Activated CD4-positive, alpha-beta T cell treated with anti-CD3 and anti-CD28 coated beads, Interleukin-2, amount 10 ng/mL, durations not matched to agents 24 days and 14 days (primary cell): ENCODE measurements around the gene OR2L3. TPM values are rescaled to one million over a fixed set of nuclear protein-coding genes. Genes with fewer than 3 reads are reported as not detected.
"Not testable (repeated sequence)": the region's sequence is repeated elsewhere in the genome, so short reads cannot be mapped to it uniquely, and the experiment has no call there.

ENCODE experiments used
- DNase-seq: peaks from one replicate; pipeline ENCODE4 v3.0.0; 2022
- H3K27ac Mint-ChIP-seq: one replicate; pipeline ENCODE4 v1.8.0; 2022; ENCODE audit warnings: mild to moderate bottlenecking, mixed read lengths
- H3K27me3 Mint-ChIP-seq: one replicate; pipeline ENCODE4 v1.8.0; 2022; ENCODE audit warnings: mixed read lengths
- H3K36me3 Mint-ChIP-seq: one replicate; pipeline ENCODE4 v1.8.0; 2022; ENCODE audit warnings: low read depth, mild to moderate bottlenecking, mixed read lengths
- H3K4me1 Mint-ChIP-seq: one replicate; pipeline ENCODE4 v1.8.0; 2021; ENCODE audit warnings: mixed read lengths
- H3K4me3 Mint-ChIP-seq: one replicate; pipeline ENCODE4 v1.8.0; 2022; ENCODE audit warnings: mild to moderate bottlenecking, moderate library complexity, mixed read lengths
- H3K9me3 Mint-ChIP-seq: one replicate; pipeline ENCODE4 v1.8.0; 2021; ENCODE audit warnings: mixed read lengths
- intact Hi-C: fragments of 100-400 bp; cut with micrococcal nuclease; formaldehyde crosslinking; loops from one replicate; pipeline ENCODE4 v1.15.1; 2023
- total RNA-seq: library from RNA; stranded (reverse); gene quantifications from 2 replicates; pipeline ENCODE4 v1.2.3, GENCODE V29; 2022

The OR2L3 gene, protein sequence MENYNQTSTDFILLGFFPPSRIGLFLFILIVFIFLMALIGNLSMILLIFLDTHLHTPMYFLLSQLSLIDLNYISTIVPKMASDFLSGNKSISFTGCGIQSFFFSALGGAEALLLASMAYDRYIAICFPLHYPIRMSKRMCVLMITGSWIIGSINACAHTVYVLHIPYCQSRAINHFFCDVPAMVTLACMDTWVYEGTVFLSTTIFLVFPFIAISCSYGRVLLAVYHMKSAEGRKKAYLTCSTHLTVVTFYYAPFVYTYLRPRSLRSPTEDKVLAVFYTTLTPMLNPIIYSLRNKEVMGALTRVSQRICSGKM
- not detected in 2 replicates for total RNA-seq

DNA sequence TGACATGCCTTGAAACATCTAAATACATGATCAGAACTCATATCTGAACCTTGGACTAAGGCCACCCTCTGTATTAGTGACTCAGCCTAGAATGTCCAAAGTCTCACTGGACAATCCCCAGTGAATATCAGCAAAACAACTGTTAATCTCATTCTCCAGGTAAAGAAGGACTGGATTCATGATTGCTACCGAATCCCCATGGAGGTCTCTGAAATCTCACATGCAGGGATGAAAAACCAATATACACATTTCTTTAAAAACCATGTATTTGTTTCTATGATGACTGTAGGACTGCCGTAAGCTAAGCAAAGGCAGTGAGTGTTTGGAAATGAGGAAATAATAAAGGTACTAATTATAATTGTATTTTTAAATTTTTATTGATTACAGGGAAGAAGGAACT, at the start of gene OR2L3:
TSS of gene OR2L3 (plus strand) at position 301 of the 400 bp plus-strand sequence. CDS start 13,846 bp downstream, outside the sequence.
- Mint-ChIP-seq H3K9me3 (peaks cover 9% of the 10 kb centered on the region), H3K4me3 (no peak within 1 kb of the TSS), H3K36me3 (no peaks in the 10 kb centered on the region), H3K27ac (no peak within 1 kb of the TSS), H3K4me1 (no peaks in the 10 kb centered on the region), H3K27me3 (no peaks in the 10 kb centered on the region)
- DNase-seq, result no peak
- intact Hi-C loops, result no loop called here

DNA sequence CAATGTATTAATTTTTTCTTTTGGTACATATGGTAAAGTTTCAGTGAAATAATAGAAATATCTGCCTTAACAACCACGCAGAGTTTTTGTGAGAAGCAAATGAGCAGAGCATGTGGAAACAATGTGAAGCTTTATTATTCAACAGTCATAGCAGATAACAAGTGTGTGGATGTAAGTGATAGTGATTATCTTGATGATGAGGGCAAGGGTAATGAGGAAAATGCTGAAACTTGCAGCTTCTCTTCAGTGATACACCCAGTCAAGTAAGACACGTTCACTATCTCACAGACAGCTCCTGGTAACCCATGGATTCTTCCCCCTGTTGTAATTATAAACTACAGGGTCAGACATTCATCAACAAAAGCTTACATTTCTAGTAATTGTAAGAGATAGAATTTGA, 47.8 kb upstream of the OR2L3 start:
- H3K4me3 Mint-ChIP-seq, result no peak overlapping the region
- no peaks in the 10 kb centered on the region for H3K27me3 Mint-ChIP-seq
- no peaks in the 10 kb centered on the region for H3K9me3 Mint-ChIP-seq
- H3K27ac Mint-ChIP-seq, result no peak overlapping the region
- intact Hi-C loops, result no loop called here
- no peaks in the 10 kb centered on the region for H3K36me3 Mint-ChIP-seq
- no peaks in the 10 kb centered on the region for H3K4me1 Mint-ChIP-seq
- no peak for DNase-seq

DNA sequence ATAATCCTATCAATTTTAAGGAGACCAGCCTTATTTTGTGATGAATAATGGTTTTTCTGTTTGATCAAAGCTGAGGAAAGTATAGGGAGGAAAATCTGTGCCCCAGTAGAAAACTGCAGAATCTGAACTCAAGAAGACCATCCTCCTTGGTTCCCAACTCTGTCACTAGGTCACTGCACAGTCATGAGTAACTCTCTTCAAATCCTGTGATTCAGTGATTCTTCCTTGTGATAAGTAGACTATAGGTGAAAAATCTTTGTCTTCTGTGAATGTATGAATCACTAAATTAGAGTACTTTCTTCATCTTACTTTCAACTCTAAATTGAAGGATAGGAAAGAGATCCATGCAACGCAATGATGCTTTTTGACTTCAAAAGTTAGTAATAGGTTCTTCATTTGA, 46.5 kb upstream of the OR2L3 start:
- no peak overlapping the region for H3K4me3 Mint-ChIP-seq
- H3K9me3 Mint-ChIP-seq, result no peaks in the 10 kb centered on the region
- no peak for DNase-seq
- intact Hi-C loops, result no loop called here
- no peaks in the 10 kb centered on the region for H3K4me1 Mint-ChIP-seq
- H3K36me3 Mint-ChIP-seq, result no peaks in the 10 kb centered on the region
- H3K27me3 Mint-ChIP-seq, result no peaks in the 10 kb centered on the region
- H3K27ac Mint-ChIP-seq, result no peak overlapping the region

DNA sequence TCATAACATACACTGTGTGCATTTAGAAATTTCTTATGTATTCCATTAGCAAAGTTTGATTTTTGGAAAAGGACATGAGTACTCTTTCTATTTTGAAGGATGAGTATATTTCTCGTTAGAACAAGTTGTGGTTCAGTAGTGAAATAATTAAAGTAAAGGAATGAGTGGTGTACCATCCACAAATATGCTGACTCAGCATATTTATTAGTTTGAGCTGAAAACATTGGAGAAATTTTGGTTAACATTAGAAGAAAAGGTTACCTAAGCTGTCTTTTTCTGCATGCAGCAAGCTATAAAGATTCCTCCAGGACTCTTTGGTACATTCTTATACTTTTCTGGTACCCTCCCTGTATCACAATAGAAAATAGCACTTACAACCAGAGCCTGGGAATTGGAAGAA, 38.9 kb upstream of the OR2L3 start:
- no peak overlapping the region for H3K27ac Mint-ChIP-seq
- H3K27me3 Mint-ChIP-seq, result no peaks in the 10 kb centered on the region
- intact Hi-C loops, result no loop called here
- DNase-seq, result no peak
- H3K4me1 Mint-ChIP-seq, result no peaks in the 10 kb centered on the region
- H3K4me3 Mint-ChIP-seq, result no peak overlapping the region
- no peaks in the 10 kb centered on the region for H3K36me3 Mint-ChIP-seq
- H3K9me3 Mint-ChIP-seq, result peaks cover 26% of the 10 kb centered on the region

DNA sequence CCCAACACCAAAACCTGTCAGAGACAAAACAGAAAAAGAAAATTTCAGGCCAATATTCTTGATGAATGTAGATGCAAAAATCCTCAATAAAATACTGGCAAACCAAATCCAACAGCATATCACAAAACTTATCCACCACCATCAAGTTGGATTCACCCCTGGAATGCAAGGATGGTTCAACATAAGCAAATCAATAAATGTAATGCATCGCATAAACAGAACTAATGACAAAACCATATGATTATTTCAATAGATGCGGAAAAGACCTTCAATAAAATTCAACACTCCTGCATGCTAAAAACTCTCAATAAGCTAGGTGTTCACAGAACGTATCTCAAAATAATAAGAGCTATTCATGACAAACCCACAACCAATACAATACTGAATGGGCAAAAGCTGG, 37.0 kb upstream of the OR2L3 start:
- no peaks in the 10 kb centered on the region for H3K4me1 Mint-ChIP-seq
- no peak overlapping the region for H3K27ac Mint-ChIP-seq
- no peak overlapping the region for H3K4me3 Mint-ChIP-seq
- peaks cover 26% of the 10 kb centered on the region for H3K9me3 Mint-ChIP-seq
- H3K36me3 Mint-ChIP-seq, result no peaks in the 10 kb centered on the region
- intact Hi-C loops, result no loop called here
- H3K27me3 Mint-ChIP-seq, result no peaks in the 10 kb centered on the region
- DNase-seq, result no peak

DNA sequence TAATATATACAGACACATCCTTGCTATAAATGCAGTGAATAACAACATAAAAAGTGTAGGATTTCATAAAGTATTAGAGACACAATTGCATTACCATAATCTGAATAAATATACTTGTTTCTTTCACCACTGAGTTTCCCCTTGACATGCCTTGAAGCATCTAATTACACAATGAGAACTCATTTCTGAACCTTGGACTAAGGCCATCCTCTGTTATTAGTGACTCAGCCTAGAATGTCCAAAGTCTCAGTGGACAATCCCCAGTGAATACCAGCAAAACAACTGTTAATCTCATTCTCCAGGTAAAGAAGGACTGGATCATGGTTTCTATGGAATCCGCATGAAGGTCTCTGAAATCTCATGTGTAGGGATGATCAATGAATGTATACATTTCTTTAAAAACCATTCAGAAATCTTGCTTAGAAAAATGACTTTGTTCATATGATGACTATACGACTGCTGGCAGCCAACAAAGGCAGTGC, 33.4 kb upstream of the OR2L3 start, which contains the start of gene OR2L5:
TSS of gene OR2L5 (plus strand) at position 432 of the 482 bp plus-strand sequence. CDS start 8,288 bp downstream, outside the sequence.
- no peak within 1 kb of the TSS for H3K4me3 Mint-ChIP-seq
- no peaks in the 10 kb centered on the region for H3K4me1 Mint-ChIP-seq
- H3K36me3 Mint-ChIP-seq, result no peaks in the 10 kb centered on the region
- H3K27ac Mint-ChIP-seq, result no peak within 1 kb of the TSS
- intact Hi-C loops, result no loop called here
- DNase-seq, result no peak
- no peaks in the 10 kb centered on the region for H3K27me3 Mint-ChIP-seq
- peaks cover 26% of the 10 kb centered on the region for H3K9me3 Mint-ChIP-seq

DNA sequence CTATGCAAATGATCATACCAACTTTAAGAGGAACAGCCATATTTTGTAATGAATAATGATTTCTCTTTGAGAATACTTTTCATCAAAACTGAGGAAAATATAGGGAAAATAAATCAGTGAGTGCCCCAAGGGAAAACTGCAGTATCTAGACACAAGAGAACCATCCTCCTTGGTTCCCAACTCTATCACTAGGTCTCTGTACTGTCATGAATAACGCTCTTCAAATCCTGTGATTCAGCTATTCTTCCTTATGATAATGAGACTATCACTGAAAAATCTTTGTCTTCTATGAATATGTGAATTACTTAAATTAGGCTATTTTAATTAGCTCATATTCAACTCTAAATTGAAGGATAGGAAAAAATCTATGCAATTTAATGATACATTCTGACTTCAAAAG, 30.8 kb upstream of the OR2L3 start:
- intact Hi-C loops, result no loop called here
- no peak for DNase-seq
- Mint-ChIP-seq H3K36me3 (no peaks in the 10 kb centered on the region), H3K9me3 (peaks cover 6% of the 10 kb centered on the region), H3K27me3 (no peaks in the 10 kb centered on the region), H3K4me3 (no peak overlapping the region), H3K4me1 (no peaks in the 10 kb centered on the region), H3K27ac (no peak overlapping the region)

DNA sequence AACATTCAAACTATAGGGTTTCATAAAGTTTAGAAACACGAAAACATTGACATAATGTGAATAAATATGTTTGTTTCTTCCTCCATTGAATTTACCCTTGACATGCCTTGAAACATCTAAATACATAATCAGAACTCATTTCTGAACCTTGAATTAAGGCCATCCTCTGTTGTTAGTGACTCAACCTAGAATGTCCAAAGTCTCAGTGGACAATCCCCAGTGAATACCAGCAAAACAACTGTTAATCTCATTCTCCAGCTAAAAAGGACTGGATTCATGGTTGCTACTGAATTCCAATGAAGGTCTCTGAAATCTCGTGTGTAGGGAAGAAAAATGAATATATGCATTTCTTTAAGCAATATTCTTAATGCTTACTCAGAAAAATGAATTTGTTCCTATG, 16.9 kb upstream of the OR2L3 start, which contains the start of gene OR2L2:
TSS of gene OR2L2 (plus strand) at position 301 of the 400 bp plus-strand sequence. CDS start 8,198 bp downstream, outside the sequence.
- Mint-ChIP-seq H3K27ac (no peak within 1 kb of the TSS), H3K36me3 (no peaks in the 10 kb centered on the region), H3K27me3 (no peaks in the 10 kb centered on the region), H3K9me3 (peaks cover 12% of the 10 kb centered on the region), H3K4me3 (no peak within 1 kb of the TSS), H3K4me1 (no peaks in the 10 kb centered on the region)
- intact Hi-C loops, result no loop called here
- no peak for DNase-seq

DNA sequence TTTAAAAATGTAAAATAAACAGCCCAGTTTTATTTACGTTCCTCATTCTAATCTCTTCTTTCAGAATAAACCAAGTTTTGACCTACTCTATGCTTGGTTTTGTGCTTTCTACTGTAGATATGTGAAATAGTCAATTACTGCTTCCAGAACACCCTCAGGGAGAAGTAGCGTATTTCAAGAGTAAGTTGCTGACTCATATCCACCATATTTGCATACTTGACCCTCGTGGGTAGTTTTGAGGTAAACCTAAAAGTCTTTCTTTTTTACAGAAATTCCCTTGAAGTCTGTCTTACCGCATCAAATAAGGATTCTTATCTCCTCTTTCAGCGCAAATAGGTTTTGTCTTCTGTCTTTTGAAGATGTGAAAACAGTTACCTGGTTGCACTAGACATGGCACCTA, 1.4 kb upstream of the OR2L3 start:
- Mint-ChIP-seq H3K36me3 (no peaks in the 10 kb centered on the region), H3K27ac (no peak overlapping the region), H3K27me3 (no peaks in the 10 kb centered on the region)

DNA sequence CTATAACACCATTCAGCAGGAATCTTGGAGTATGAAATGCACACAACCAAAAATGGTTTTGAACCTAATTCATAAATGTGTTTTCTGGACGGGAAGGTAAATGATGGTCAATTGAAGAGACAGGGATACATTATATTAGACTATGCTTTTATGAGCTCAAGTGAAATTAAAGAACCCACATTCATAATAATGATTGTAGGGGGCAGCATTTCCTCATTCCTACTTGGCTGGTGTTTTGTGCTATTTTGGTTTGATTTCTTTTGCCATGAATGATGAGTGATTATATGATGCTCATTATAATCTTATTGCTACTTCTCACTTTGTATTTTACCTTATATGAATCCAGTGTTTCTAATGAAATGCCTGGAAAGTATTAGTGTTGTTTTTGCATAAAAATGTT, 372 bp downstream of the OR2L3 start:
- Mint-ChIP-seq H3K4me3 (no peak overlapping the region), H3K4me1 (no peaks in the 10 kb centered on the region), H3K36me3 (no peaks in the 10 kb centered on the region), H3K27me3 (no peaks in the 10 kb centered on the region), H3K9me3 (peaks cover 9% of the 10 kb centered on the region), H3K27ac (no peak overlapping the region)
- no peak for DNase-seq
- intact Hi-C loops, result no loop called here

More for the DNA sequence above, 1.4 kb upstream of the OR2L3 start:
- H3K4me1 Mint-ChIP-seq, result no peaks in the 10 kb centered on the region
- intact Hi-C loops, result no loop called here
- H3K4me3 Mint-ChIP-seq, result no peak overlapping the region
- peaks cover 9% of the 10 kb centered on the region for H3K9me3 Mint-ChIP-seq
- no peak for DNase-seq

DNA sequence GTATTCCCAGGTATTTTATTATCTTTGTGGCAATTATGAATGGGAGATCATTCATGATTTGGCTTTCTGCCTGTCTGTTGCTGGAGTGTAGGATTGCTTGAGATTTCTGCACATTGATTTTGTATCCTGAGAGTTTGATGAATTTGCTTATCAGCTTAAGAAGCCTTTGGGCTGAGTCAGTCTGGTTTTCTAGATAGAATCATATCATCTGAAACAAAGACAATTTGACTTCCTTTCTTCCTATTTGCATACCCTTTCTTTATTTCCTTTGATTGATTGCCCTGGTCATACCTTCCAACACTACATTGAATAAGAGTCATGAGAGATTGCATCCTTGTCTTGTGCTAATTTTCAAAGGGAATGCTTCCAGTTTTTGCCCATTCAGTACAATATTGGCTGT, 8.0 kb downstream of the OR2L3 start:
- no peak for DNase-seq
- Mint-ChIP-seq H3K4me3 (no peak overlapping the region), H3K27ac (no peak overlapping the region)

DNA sequence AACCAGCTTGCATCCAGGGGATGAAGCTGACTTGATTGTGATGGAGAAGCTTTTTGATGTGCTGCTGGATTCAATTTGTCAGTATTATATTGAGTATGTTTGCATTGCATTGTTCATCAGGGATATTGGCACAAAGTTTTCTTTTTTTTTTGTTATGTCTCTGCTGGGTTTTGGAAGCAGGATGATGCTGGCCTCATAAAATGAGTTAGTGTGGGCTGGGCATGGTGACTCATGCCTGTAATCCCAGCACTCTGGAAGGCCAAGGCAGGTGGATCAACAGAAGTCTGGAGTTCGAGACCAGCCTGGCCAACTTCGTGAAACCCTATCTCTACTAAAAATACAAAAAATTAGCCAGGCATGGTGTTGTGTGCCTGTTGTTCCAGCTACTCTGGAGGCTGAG, 8.6 kb downstream of the OR2L3 start:
- no peak overlapping the region for H3K4me3 Mint-ChIP-seq
- intact Hi-C loops, result no loop called here
- peaks cover 3% of the 10 kb centered on the region for H3K9me3 Mint-ChIP-seq
- no peak for DNase-seq
- no peaks in the 10 kb centered on the region for H3K27me3 Mint-ChIP-seq
- no peak overlapping the region for H3K27ac Mint-ChIP-seq
- H3K4me1 Mint-ChIP-seq, result no peaks in the 10 kb centered on the region
- no peaks in the 10 kb centered on the region for H3K36me3 Mint-ChIP-seq

More for the DNA sequence above, 8.0 kb downstream of the OR2L3 start:
- H3K4me1 Mint-ChIP-seq, result no peaks in the 10 kb centered on the region
- no peaks in the 10 kb centered on the region for H3K36me3 Mint-ChIP-seq
- intact Hi-C loops, result no loop called here
- no peaks in the 10 kb centered on the region for H3K27me3 Mint-ChIP-seq
- peaks cover 3% of the 10 kb centered on the region for H3K9me3 Mint-ChIP-seq

DNA sequence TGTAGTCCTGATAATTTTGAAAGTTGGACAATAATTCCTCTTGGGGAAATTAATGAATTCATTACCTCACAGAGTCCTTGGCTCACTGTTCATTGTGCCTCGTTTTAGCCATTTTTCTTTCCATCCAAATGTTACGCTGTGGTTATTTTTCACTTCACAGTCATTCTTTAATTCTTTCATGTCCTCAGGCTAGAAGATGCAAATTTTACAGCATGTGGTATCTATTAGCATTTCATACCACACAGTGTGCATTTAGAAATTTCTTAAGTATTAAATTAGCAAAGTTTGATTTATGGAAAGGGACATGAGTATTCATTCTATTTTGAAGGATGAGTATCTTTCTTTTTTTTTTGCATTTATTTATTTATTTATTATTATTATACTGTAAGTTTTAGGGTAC, 18.4 kb downstream of the OR2L3 start:
- no peak overlapping the region for H3K4me3 Mint-ChIP-seq
- no peaks in the 10 kb centered on the region for H3K27me3 Mint-ChIP-seq
- H3K4me1 Mint-ChIP-seq, result no peaks in the 10 kb centered on the region
- H3K36me3 Mint-ChIP-seq, result no peaks in the 10 kb centered on the region
- peaks cover 11% of the 10 kb centered on the region for H3K9me3 Mint-ChIP-seq
- intact Hi-C loops, result no loop called here
- H3K27ac Mint-ChIP-seq, result no peak overlapping the region
- no peak for DNase-seq

DNA sequence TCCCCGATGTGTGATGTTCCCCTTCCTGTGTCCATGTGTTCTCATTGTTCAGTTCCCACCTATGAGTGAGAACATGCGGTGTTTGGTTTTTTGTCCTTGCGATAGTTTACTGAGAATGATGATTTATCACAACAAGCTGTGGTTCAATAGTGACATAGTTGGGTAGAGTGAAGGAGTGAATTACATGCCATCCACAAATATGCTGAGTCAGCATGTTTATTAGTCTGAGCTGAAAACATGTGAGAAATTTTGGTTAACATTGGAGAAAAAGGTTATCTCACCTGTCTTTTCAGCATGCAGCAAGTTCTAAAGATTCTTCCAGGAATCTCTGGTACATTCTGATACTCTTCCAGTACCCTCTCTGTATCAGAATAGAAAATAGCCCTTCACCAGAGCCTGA, 19.0 kb downstream of the OR2L3 start:
- Mint-ChIP-seq H3K4me3 (no peak overlapping the region), H3K4me1 (no peaks in the 10 kb centered on the region), H3K9me3 (peaks cover 11% of the 10 kb centered on the region), H3K27me3 (no peaks in the 10 kb centered on the region), H3K27ac (no peak overlapping the region), H3K36me3 (no peaks in the 10 kb centered on the region)
- intact Hi-C loops, result no loop called here
- no peak for DNase-seq

DNA sequence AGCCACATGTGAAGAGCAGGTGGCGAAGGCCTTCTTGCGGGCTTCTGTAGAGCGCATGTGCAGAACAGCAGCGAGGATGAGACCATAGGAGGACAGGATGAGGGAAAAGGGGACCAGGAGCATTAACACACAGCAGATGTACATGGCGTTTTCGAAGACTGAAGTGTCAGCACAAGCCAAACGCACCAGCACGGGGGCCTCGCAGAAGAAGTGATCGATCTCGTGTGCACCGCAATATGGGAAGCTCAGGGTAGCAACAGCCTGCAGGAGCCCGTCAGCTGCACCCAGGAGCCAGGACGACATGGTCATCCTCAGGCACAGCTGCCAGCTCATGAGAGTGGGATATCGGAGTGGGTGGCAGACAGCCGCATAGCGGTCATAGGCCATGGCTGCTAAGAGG, 37.2 kb downstream of the OR2L3 start:
- H3K27me3 Mint-ChIP-seq, H3K36me3 Mint-ChIP-seq, H3K4me1 Mint-ChIP-seq, H3K27ac Mint-ChIP-seq, H3K4me3 Mint-ChIP-seq, H3K9me3 Mint-ChIP-seq, DNase-seq, intact Hi-C loops: not testable (repeated sequence)
